NCI-H1092 treated with DMSO at 0.1 percent for 48 hours (cell line): Measurements from ENCODE around the gene MLLT6.

ENCODE experiments used
- DNase-seq: peaks from one replicate; lab custom pipeline; 2025; lab: John Stamatoyannopoulos, UW

The MLLT6 gene

DNA sequence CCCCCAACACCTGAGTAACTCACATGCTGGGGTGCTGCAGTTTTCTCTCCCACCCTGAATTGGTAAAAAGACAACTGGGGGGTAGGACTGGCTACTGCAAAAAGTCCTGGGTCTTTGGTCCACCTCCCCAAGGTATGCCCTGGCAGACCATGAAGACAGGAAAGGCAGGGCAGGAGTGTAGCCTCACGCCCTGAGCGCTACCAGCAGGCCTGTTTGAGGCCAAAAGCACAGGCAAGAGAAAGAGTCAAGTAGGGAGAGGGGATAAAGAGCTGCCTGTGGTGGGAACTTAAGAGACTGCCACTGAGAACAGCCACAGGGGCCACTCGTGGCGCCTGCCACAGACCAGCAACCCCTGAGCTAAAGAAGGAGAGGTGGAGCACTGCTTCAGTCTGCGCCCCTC lies 61.3 kb downstream of the MLLT6 start:
- DNase-seq: no peak

DNA sequence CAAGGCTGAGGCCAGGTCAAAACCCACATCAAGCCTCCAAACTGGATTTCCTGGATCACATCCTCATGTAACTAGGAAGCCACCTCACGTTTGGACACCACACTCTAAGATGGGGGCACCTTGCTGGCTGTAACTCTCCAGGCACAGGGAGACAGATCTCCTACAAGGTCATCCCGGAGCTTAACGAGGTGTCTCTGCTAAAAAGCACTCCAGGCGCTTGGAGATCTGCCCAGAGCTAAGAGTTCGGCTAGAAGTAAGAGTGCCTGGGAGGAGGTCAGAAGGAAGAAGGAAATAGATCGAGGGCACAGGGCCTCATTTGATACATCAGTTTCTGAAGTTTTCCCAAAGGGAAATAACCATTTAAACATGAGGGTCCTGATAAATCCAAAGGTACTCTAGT lies 63.3 kb downstream of the MLLT6 start:
- DNase-seq: no peak

DNA sequence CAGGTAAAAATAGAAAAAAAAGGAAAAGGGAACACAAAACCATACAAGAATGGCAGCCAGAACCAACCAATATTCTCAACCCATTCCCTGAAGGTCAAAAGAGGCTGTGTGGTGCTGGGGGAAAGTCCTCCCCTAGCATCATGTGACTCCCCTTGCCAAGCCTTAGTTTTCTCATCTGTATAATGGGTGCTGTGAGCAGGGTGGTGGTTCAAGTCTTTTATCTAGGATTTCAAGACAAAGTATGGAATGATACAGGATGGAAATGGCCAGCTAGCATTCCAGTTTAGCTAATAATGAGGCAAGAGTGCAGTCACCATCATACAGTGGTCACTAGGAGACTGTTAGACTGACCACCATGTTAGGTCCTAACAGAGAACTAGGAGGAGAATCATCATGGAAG lies 68.2 kb downstream of the MLLT6 start:
- DNase-seq: no peak

DNA sequence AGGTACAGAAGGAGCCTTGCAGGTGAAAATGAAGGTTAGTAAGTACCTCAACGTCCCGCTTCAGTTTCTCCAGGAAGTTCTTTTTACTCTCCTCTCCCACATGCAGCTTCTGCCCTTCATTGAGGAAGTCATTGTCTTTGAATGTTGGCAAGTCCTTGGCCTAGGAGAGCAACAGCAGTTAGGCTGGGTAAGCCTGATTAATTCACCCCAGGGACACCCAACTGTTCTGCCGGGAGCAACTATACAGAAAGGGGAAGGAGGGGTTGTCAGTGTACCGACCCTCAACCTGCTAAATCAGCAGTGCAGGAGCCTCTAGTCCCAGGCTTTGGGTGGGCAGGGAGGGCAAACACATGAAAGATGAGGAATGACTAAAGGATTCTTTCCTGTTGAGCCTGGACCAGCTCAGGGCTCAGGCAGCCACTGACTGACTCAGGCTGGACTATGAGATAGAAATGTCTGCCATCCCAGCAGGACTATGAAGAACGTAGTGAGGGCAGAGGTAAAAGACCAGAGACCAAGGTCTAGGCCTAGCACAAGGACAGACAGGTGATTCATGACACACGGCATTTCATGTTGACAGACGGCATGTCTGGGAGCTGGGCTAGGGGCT lies 72.7 kb downstream of the MLLT6 start:
- no peak for DNase-seq
